GM19240 (cell line): ENCODE results near the gene HDAC4.

ENCODE experiments used
- DNase-seq: peaks from one replicate; pipeline ENCODE4 v3.0.0; 2011; ENCODE audit warnings: low spot score; ENCODE audit not compliant: insufficient read length

Gene HDAC4

DNA sequence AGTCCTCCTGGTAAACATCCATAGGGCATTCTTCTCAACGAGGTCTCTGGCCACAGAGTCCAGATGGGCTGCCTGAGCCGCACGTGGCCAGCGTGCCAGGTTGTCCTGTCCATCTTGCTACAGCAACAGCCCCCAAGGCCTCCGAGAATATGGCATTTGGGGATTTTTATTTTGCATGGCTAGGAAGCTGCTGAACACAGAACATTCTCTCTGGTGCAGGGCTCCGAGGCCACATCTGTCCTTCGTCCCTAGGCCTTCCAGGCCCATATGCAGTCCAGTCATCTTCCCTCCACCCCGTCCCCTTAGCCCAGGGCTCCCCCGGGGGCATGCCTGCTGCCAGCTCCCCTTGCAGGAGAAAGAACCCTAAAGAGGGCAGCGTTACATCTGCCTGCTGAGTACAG, 2.3 kb downstream of the HDAC4 start:
- no peak for DNase-seq

DNA sequence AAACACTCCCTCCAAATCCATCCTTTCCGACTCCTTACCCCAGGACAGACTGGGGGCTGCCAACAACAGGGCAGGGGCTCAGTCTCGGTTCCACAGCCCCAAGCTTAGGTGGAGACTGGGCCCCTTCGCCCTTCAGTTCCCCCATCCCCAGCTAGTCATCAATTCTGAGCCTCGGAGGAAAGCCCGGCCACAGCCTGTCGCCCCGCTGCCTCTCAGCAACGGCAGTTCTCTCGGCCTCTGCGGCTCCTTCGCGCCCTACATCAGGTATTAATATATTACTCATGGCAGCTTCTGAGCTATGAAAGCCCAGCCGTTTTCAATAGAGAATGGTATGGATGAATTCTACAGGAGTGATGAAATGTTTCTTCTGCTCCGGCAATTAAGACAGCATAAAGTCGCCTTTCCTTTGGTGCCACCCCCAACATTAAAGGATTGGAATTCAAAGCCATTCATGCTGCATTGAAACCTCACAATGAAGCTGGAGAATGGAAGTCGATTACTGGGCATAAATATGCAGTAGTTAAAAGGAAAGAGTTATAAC, 2.8 kb downstream of the HDAC4 start:
- no peak for DNase-seq

- DNase-seq, result no peak
Measured at GRCh38 chr2:239396881-239397681, 3.7 kb downstream of the HDAC4 start.

- DNase-seq, result no peak
Measured at GRCh38 chr2:239395524-239395923, 5.3 kb downstream of the HDAC4 start.

GRCh38 chr2:239394978-239395377, 5.8 kb downstream of the HDAC4 start:
- DNase-seq, result no peak

DNA sequence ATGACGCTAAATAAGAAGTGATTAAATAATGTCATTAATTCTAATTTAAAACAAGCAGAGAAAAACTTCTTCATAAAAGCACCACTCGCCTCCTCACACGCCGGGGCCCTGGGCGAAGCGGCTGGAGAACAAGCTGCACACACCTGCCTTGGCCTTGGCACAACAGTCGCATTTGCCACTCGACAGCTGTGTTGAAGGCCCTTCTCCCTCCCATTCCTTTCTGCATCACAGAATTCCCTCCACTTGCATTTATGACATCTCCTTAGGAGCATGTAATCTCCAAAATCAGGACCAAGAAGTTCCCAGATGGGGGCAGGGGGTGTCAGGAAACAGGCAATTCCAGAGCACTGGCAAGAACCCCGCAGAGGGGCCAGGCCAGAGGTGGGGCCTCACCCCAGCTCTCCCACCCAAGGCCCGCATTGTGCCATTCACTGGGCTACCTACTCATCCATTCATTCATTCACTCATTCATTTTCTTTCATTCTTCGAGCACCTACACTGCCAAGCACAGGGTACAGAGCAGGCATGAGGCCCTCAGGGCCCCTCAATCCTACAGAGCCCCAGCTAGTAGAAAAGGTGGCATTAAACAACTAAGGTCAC, 6.4 kb downstream of the HDAC4 start:
- no peak for DNase-seq

- no peak for DNase-seq
Measured at GRCh38 chr2:239393941-239394340, 6.9 kb downstream of the HDAC4 start.

- DNase-seq, result no peak
Measured at GRCh38 chr2:239393388-239393940, 7.4 kb downstream of the HDAC4 start.

DNA sequence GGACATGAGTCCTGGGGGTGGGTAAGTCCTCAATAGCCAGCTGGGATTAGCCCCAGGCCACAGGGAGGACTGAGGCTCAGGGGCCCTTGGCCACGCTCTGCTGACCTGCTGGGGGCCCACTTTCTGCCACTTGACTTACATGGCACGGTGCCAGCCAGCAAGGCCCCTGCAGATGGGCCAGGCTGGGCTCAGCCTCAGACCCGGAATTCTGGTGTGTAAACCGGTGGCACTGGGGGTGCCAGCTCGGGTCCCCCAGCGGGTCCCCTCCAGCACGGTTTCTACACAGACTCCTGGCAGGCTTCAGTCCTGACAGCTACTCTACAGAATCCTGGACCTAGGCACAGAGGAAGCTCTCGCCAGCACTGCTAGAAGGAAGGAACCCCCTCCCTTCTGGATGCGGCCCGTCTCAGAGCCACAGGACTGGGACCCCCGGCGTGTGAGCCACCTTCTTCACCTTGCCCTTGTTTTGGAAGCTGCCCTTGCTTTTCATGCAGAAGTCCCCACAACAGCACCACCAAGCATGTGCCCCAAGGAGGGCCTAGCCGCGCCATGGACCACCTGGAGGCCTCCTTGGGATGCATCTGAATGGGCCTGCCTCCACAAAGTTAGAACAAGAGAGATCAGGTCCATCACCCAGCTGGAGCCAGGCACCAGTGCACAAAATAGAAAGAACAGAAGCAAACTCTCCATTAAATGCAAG, 8.0 kb downstream of the HDAC4 start:
- no peak for DNase-seq

DNA sequence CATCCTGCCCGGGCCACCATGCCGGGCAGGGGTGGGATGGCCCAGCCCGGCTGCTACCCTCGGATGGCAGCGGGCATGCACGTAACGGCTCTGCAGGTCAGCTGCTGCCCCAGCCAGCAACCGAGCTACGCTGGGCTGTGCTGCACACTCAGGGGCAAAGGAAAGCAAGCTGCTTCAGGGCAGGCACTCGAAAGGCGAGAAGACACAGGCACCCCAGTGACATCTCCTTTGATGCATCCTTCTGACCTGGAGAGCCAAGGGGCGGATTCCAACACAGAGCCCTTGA, 8.8 kb downstream of the HDAC4 start:
- no peak for DNase-seq

DNA sequence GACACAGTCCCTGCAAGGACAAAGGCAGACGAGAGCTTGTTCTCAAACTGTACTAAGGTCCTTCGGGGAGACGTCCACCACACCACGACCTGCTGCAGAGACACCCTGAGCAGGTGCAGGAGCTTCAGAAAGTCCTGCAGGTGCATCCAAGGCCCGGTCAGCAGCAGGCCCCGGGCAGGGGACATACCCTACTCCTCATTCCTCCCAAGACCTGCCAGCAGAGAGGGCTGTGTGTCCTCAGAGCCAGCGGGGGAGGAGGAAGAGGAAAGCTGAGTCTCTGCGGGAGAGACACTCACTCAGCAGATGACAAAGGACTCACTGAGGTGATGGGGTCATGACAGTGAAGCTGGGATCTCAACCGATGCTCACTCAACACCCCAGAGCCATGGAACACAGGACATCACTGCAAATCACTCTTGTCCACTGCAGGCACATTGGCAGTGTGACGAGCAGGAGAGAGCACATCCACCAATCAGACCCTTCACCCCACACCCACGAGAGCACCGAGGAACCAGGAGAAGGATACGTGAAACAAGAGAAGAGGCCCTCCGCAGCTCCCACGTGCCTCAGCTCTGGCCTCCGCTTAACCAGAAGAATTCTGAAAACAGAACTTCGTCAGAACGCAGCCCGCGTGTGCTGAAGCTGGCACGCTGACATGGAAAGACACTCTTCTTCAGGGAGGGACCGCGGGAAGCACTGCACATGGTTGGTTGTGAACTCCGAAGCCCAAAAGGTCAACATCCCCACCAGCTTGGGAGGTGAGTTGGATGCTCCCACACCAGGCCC, 9.3 kb downstream of the HDAC4 start:
- no peak for DNase-seq

- DNase-seq, result no peak
Measured at GRCh38 chr2:239390546-239391285, 10.1 kb downstream of the HDAC4 start.

DNA sequence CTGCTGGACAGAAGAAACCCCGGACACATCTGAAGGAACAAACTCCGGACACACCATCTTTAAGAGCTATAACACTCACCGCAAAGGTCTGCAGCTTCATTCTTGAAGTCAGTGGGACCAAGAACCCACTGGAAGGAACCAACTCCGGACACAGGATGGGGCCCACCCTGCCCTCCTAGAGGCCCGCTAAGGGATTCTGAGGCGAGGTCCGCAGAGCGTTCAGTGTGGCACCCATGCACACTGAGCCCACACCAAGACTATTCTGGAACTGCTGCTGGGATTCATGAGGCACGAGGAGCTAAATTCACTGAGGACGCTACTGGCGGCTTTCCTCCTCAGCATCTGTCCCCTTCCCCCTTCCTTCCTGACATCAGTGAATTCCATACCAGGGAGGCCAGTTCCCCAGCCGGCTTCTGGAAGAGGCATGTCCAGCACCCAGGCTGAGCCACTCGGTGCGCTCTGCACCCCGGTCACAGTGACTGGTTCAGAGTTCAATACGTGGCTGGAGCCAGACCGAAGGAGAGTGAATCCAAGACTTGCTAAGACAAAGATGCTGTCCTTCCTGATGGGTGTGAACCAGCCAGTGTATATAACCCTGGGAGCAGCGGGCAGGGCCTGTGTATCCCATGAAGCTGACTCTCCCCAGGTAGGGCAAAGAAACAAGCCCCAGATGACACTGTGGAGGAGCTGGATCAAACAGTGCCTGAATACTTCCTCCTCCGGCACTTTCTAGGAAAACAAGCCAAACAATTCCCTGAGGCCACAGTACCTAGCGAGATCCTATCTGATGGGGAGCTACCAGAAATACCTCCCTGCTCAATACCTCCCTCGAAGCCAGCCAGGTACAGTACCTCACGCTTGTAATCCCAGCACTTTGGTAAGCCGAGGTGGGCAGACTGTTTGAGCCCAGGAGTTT, 11.1 kb downstream of the HDAC4 start:
- no peak for DNase-seq

GRCh38 chr2:239388236-239389151, 12.3 kb downstream of the HDAC4 start:
- no peak for DNase-seq

DNA sequence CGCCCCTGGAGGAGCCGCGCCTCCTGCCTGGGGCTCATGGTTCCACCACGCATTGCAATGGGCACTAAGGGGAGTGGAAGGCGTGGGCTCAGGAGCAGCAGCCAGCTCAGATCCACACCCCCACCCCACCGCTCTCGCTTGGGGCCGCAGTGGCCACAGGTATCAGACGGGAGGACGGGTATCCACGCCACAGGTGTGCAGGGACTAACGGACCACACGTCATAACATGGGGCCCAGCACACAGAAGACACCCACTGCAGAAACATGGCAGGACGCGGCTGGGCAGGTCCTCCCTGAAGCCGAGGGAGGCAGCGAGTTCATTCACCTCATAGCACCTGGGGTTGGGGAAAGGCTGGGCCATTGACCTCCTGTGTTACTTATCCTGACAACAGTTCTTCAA, 13.0 kb downstream of the HDAC4 start:
- no peak for DNase-seq

DNA sequence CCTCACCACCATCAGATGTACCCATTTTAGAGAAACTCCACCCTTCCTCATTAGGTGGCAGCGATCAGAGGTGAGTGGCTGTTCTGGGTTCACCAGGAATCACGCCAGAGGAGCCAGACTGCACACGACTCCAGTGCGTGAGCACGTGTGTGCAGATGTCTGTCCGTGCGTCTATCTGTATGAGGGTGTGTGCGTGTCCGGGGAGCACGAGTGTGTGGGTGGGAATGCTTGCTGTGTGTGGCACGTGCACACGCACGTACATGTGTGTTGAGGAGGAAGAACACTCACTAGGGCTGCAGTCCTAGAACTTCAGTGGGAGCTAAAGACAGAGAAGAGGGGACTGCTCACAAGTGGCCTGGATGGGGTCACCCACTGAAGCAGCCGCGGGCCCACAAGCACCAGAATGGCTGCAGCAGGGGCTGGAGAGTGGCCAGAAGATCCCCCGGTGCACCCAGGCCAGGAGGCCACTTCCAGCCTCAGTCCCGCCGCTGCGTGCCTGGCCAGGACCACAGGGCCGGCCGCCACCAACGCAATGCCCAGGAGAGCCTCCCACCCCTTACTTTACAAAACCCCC, 13.9 kb downstream of the HDAC4 start:
- DNase-seq, result no peak

DNA sequence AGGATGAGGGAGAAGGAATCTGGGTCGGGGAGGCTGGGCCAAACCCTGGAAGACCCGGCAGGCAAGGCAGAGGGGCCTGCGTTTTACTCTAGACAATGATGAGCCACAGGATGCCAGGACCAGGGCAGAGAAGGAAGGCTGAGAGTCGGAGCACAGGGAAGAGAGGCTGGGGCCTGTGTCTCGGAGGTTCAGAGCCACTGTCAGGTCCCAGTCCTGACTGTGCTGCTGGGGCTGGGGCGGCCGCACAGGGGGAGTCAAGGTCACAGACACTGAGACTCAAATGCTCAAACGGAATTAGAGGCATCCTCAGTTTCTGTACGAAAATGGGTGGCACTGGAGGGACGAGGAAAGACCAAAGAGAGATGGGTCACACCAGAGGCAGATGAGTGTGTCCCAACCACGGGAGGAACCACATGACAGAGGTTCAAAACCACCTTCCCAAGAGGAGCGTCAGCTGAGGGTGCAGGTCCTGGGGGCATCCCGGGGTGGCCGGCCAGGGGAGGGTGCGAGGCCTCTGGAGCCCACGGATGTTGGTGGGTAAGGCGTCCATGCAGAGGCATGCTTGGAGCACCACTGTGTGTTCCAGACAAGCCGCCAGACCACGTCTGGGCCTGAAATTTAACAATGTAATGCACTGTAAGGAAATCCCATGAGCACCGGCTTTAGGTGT, 14.7 kb downstream of the HDAC4 start:
- no peak for DNase-seq
